SK-N-SH treated with all-trans-retinoic acid at 6 μM for 48 hours (cell line): ENCODE results near the gene CLDN2.

ENCODE experiments used
- ARNTL ChIP-seq: fragments of 450-650 bp; formaldehyde crosslinking; IDR thresholded peaks from 2 replicates; pipeline ENCODE4 v1.5.0; 2020; ENCODE audit warnings: low read depth, mild to moderate bottlenecking, moderate library complexity, borderline replicate concordance
- CSDC2 ChIP-seq: fragments of 250-450 bp; sonication (Bioruptor Pico); IDR thresholded peaks from 2 replicates; pipeline ENCODE4 v1.5.0; 2020; ENCODE audit warnings: mild to moderate bottlenecking, moderate library complexity
- RARB ChIP-seq: fragments of 250-450 bp; sonication (Bioruptor Pico); IDR thresholded peaks from 2 replicates; pipeline ENCODE4 v1.8.0; 2021; ENCODE audit warnings: mild to moderate bottlenecking, moderate library complexity
- TCF4 ChIP-seq: fragments of 250-450 bp; sonication (Bioruptor Pico); IDR thresholded peaks from 2 replicates; pipeline ENCODE4 v1.8.0; 2021; ENCODE audit warnings: mild to moderate bottlenecking, moderate library complexity, borderline replicate concordance
- TOX ChIP-seq: fragments of 250-450 bp; sonication (Bioruptor Pico); IDR thresholded peaks from 2 replicates; pipeline ENCODE4 v1.8.0; 2021; ENCODE audit warnings: mild to moderate bottlenecking, moderate library complexity, borderline replicate concordance
- ZFP3 ChIP-seq: fragments of 250-450 bp; sonication (Bioruptor Pico); IDR thresholded peaks from 2 replicates; pipeline ENCODE4 v1.5.0; 2020; ENCODE audit warnings: mild to moderate bottlenecking, moderate library complexity
- ZFP30 ChIP-seq: fragments of 450-650 bp; formaldehyde crosslinking; IDR thresholded peaks from 2 replicates; pipeline ENCODE4 v1.5.0; 2022; ENCODE audit warnings: mild to moderate bottlenecking, moderate library complexity
- ZNF8 ChIP-seq: fragments of 450-650 bp; formaldehyde crosslinking; IDR thresholded peaks from 2 replicates; pipeline ENCODE4 v1.5.0; 2020; ENCODE audit warnings: mild to moderate bottlenecking, moderate library complexity
- TF ChIP-seq, protein P1 (sequence below): fragments of 250-450 bp; sonication (Bioruptor Pico); IDR thresholded peaks from 2 replicates; pipeline ENCODE4 v1.8.0; 2020; ENCODE audit warnings: mild to moderate bottlenecking, moderate library complexity, borderline replicate concordance
- TF ChIP-seq, protein P2 (sequence below): fragments of 250-450 bp; sonication (Bioruptor Pico); IDR thresholded peaks from 2 replicates; pipeline ENCODE4 v1.5.1; 2020; ENCODE audit warnings: low read depth, mild to moderate bottlenecking, moderate library complexity
- TF ChIP-seq, protein P3 (sequence below): fragments of 250-450 bp; sonication (Bioruptor Pico); IDR thresholded peaks from 2 replicates; pipeline ENCODE4 v1.8.0; 2021; ENCODE audit warnings: low read depth, mild to moderate bottlenecking, moderate library complexity, borderline replicate concordance

DNA sequence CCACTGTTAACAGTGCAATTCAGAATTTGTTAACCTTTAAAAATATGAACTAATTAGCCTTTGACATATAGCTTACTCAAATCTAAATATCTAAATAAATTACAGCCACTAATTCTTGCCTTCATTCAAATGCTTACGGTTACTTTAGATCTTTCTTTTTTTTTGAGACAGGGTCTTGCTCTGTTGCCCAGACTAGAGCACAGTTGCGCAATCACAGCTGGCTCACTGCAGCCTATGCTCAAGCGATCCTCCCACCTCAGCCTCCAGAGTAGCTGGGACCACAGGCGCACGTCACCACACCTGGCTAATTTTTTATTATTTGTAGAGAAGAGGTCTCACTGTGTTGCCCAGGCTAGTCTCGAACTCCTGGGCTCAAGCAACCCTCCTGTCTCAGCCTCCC is 31.0 kb downstream of the CLDN2 start:
- TF ChIP-seq, protein P1, sequence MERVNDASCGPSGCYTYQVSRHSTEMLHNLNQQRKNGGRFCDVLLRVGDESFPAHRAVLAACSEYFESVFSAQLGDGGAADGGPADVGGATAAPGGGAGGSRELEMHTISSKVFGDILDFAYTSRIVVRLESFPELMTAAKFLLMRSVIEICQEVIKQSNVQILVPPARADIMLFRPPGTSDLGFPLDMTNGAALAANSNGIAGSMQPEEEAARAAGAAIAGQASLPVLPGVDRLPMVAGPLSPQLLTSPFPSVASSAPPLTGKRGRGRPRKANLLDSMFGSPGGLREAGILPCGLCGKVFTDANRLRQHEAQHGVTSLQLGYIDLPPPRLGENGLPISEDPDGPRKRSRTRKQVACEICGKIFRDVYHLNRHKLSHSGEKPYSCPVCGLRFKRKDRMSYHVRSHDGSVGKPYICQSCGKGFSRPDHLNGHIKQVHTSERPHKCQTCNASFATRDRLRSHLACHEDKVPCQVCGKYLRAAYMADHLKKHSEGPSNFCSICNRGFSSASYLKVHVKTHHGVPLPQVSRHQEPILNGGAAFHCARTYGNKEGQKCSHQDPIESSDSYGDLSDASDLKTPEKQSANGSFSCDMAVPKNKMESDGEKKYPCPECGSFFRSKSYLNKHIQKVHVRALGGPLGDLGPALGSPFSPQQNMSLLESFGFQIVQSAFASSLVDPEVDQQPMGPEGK (CRISPR knock-in tag), result no peak
- TF ChIP-seq ZFP30 (CRISPR knock-in tag), result no peak
- no peak for TF ChIP-seq ARNTL (CRISPR knock-in tag)
- no peak for TF ChIP-seq ZNF8 (CRISPR knock-in tag)
- TF ChIP-seq, protein P2, sequence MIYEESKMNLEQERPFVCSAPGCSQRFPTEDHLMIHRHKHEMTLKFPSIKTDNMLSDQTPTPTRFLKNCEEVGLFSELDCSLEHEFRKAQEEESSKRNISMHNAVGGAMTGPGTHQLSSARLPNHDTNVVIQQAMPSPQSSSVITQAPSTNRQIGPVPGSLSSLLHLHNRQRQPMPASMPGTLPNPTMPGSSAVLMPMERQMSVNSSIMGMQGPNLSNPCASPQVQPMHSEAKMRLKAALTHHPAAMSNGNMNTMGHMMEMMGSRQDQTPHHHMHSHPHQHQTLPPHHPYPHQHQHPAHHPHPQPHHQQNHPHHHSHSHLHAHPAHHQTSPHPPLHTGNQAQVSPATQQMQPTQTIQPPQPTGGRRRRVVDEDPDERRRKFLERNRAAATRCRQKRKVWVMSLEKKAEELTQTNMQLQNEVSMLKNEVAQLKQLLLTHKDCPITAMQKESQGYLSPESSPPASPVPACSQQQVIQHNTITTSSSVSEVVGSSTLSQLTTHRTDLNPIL (CRISPR knock-in tag), result no peak
- no peak for TF ChIP-seq TOX (CRISPR knock-in tag)
- TF ChIP-seq ZFP3 (CRISPR knock-in tag), result no peak
- no peak for TF ChIP-seq RARB (CRISPR knock-in tag)
- no peak for TF ChIP-seq TCF4
- TF ChIP-seq, protein P3, sequence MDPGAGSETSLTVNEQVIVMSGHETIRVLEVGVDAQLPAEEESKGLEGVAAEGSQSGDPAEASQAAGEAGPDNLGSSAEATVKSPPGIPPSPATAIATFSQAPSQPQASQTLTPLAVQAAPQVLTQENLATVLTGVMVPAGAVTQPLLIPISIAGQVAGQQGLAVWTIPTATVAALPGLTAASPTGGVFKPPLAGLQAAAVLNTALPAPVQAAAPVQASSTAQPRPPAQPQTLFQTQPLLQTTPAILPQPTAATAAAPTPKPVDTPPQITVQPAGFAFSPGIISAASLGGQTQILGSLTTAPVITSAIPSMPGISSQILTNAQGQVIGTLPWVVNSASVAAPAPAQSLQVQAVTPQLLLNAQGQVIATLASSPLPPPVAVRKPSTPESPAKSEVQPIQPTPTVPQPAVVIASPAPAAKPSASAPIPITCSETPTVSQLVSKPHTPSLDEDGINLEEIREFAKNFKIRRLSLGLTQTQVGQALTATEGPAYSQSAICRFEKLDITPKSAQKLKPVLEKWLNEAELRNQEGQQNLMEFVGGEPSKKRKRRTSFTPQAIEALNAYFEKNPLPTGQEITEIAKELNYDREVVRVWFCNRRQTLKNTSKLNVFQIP (CRISPR knock-in tag), result no peak
- no peak for TF ChIP-seq CSDC2
